ENCODE data around the gene WDTC1. TPM values are rescaled to one million over a fixed set of nuclear protein-coding genes. Genes with fewer than 3 reads are reported as not detected.

Gene WDTC1
- total RNA-seq, 1 experiment from 2014 or later = 15.7 TPM

DNA sequence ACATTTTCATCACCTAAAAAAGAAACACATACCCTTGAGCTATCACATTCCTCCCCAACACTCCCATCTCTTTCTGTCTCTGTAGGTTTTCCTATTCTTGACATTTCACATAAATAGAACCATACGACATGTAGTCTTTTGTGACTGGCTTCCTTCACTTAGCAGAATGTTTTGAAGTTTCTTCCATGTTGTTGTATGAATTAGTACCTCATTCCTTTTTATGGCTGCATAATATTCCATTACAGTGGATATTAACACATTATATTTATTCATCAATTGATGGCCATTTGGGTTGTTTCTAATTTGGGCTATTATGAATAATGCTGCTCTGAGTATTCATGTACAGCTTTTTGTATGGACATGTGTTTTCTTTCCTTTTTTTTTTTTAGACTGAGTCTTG lies 11.8 kb downstream of the WDTC1 start:
- TF ChIP-seq, protein P1, sequence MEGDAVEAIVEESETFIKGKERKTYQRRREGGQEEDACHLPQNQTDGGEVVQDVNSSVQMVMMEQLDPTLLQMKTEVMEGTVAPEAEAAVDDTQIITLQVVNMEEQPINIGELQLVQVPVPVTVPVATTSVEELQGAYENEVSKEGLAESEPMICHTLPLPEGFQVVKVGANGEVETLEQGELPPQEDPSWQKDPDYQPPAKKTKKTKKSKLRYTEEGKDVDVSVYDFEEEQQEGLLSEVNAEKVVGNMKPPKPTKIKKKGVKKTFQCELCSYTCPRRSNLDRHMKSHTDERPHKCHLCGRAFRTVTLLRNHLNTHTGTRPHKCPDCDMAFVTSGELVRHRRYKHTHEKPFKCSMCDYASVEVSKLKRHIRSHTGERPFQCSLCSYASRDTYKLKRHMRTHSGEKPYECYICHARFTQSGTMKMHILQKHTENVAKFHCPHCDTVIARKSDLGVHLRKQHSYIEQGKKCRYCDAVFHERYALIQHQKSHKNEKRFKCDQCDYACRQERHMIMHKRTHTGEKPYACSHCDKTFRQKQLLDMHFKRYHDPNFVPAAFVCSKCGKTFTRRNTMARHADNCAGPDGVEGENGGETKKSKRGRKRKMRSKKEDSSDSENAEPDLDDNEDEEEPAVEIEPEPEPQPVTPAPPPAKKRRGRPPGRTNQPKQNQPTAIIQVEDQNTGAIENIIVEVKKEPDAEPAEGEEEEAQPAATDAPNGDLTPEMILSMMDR (IDR thresholded peaks at IDR 0.05; ENCODE audit: unreplicated experiment) = no peak
- intact Hi-C loops (cut with micrococcal nuclease) = no loop called here
- Mint-ChIP-seq H3K27me3 (ENCODE audit: insufficient read depth, unreplicated experiment) (no peaks in the 10 kb centered on the region), H3K9me3 (ENCODE audit: unreplicated experiment) (peaks cover 5% of the 10 kb centered on the region), H3K36me3 (ENCODE audit: insufficient read depth, unreplicated experiment) (peaks cover 18% of the 10 kb centered on the region), H3K4me3 (ENCODE audit: unreplicated experiment) (no peak overlapping the region), H3K4me1 (ENCODE audit: insufficient read depth, unreplicated experiment) (no peaks in the 10 kb centered on the region), H3K27ac (ENCODE audit: low read depth, unreplicated experiment) (no peak overlapping the region)
- ChIA-PET CTCF (interaction anchor here (1.2 kb wide), 1 partner anchor 38 kb away, joined by 5 read pairs; no protein-coding TSS in a partner anchor), POLR2A (interaction anchor here (0.5 to 2.9 kb wide), 2 partner anchors 11 to 426 kb away, joined by 3 to 15 read pairs; partner anchors contain the start of gene WDTC1)
- no peak for DNase-seq (ENCODE audit: unreplicated experiment)
- BruUV-seq (replicated peaks) = no TSS peak

- peak overlapping the region; percentile 64 for H3K27ac Mint-ChIP-seq (ENCODE audit: low read depth, unreplicated experiment)
- H3K4me1 Mint-ChIP-seq (ENCODE audit: insufficient read depth, unreplicated experiment) = no peaks in the 10 kb centered on the region
- CTCF ChIA-PET = no interaction called here
- no peak for DNase-seq (ENCODE audit: unreplicated experiment)
- intact Hi-C loops (cut with micrococcal nuclease) = no loop called here
- POLR2A ChIA-PET = no interaction called here
- no TSS peak for BruUV-seq (replicated peaks)
- no peaks in the 10 kb centered on the region for H3K27me3 Mint-ChIP-seq (ENCODE audit: insufficient read depth, unreplicated experiment)
- H3K9me3 Mint-ChIP-seq (ENCODE audit: unreplicated experiment) = peaks cover 5% of the 10 kb centered on the region
- H3K4me3 Mint-ChIP-seq (ENCODE audit: unreplicated experiment) = no peak overlapping the region
- H3K36me3 Mint-ChIP-seq (ENCODE audit: insufficient read depth, unreplicated experiment) = no peaks in the 10 kb centered on the region
- TF ChIP-seq, protein P1 (IDR thresholded peaks at IDR 0.05; ENCODE audit: unreplicated experiment) = no peak
These were observed 19.2 kb downstream of the WDTC1 start for GRCh38 chr1:27253596-27253995.

DNA sequence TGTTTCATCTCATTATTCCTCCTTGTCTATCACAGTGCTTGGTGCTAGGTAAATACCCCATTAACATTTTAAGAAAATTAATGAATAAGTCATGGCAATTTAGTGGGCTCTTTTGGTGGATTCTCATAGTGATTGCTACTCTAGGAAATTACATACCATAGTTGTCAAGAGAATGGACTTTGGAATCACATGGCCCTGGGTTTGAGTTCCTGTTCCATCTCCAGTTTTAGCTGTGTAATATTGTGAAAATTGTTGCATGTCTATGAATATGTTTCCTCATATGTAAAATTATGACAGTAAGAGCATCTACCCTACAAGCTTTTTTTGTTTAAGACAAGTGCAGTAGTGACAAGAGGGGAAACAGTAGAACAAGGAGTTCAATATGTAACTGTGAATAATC lies 20.7 kb downstream of the WDTC1 start:
- Mint-ChIP-seq H3K9me3 (ENCODE audit: unreplicated experiment) (no peaks in the 10 kb centered on the region), H3K27me3 (ENCODE audit: insufficient read depth, unreplicated experiment) (no peaks in the 10 kb centered on the region), H3K27ac (ENCODE audit: low read depth, unreplicated experiment) (no peak overlapping the region), H3K4me1 (ENCODE audit: insufficient read depth, unreplicated experiment) (no peaks in the 10 kb centered on the region), H3K36me3 (ENCODE audit: insufficient read depth, unreplicated experiment) (no peaks in the 10 kb centered on the region), H3K4me3 (ENCODE audit: unreplicated experiment) (no peak overlapping the region)
- ChIA-PET CTCF (interaction anchor here (0.9 to 1.0 kb wide), 2 partner anchors 41 to 58 kb away, joined by 3 to 6 read pairs; no protein-coding TSS in a partner anchor), POLR2A (no interaction called here)
- intact Hi-C loops (cut with micrococcal nuclease) = no loop called here
- TF ChIP-seq, protein P1 (IDR thresholded peaks at IDR 0.05; ENCODE audit: unreplicated experiment) = no peak
- no peak for DNase-seq (ENCODE audit: unreplicated experiment)
- no TSS peak for BruUV-seq (replicated peaks)

- no peak overlapping the region for H3K4me3 Mint-ChIP-seq (ENCODE audit: unreplicated experiment)
- BruUV-seq (replicated peaks) = no TSS peak
- no peak overlapping the region for H3K27ac Mint-ChIP-seq (ENCODE audit: low read depth, unreplicated experiment)
- ChIA-PET CTCF (interaction anchor here (0.8 to 2.3 kb wide), 5 partner anchors 9 to 60 kb away, joined by 3 to 8 read pairs (median 4); no protein-coding TSS in a partner anchor), POLR2A (interaction anchor here (0.9 to 1.0 kb wide), 2 partner anchors 23 kb away, joined by 3 to 4 read pairs; partner anchors contain the start of gene WDTC1)
- H3K27me3 Mint-ChIP-seq (ENCODE audit: insufficient read depth, unreplicated experiment) = no peaks in the 10 kb centered on the region
- no peaks in the 10 kb centered on the region for H3K36me3 Mint-ChIP-seq (ENCODE audit: insufficient read depth, unreplicated experiment)
- TF ChIP-seq, protein P1 (IDR thresholded peaks at IDR 0.05; ENCODE audit: unreplicated experiment) = no peak
- no peaks in the 10 kb centered on the region for H3K4me1 Mint-ChIP-seq (ENCODE audit: insufficient read depth, unreplicated experiment)
- H3K9me3 Mint-ChIP-seq (ENCODE audit: unreplicated experiment) = no peaks in the 10 kb centered on the region
- intact Hi-C loops (cut with micrococcal nuclease) = no loop called here
- DNase-seq (ENCODE audit: unreplicated experiment) = no peak
These were observed 22.7 kb downstream of the WDTC1 start for GRCh38 chr1:27257155-27257554.

Data from MCF 10A (cell line).